Loucy (cell line): ENCODE data around the gene TMEM258.

ENCODE experiments used
- H2AFZ ChIP-seq: fragments of 200-600 bp; sonication (generic); 2 replicates; pipeline ENCODE4 v1.6.0; 2016; ENCODE audit warnings: antibody characterized with exemption, mild to moderate bottlenecking, low read length, moderate library complexity
- H3F3A ChIP-seq: fragments of 200-600 bp; 2 replicates; pipeline ENCODE4 v1.6.0; 2016; ENCODE audit warnings: antibody characterized with exemption, low read depth, mild to moderate bottlenecking
- H3K27me3 ChIP-seq: fragments of 200-600 bp; sonication (generic); 2 replicates; pipeline ENCODE4 v1.6.1; 2014; ENCODE audit warnings: low read length, mild to moderate bottlenecking; ENCODE audit not compliant: insufficient read depth, poor library complexity, severe bottlenecking
- H3K36me3 ChIP-seq: fragments of 200-600 bp; sonication (generic); 2 replicates; pipeline ENCODE4 v1.6.1; 2016; ENCODE audit warnings: low read length; ENCODE audit not compliant: insufficient read depth
- H3K4me1 ChIP-seq: fragments of 200-600 bp; sonication (generic); 2 replicates; pipeline ENCODE4 v1.5.1; 2014; ENCODE audit warnings: low read length, mild to moderate bottlenecking; ENCODE audit not compliant: insufficient read depth, poor library complexity, severe bottlenecking
- H3K4me2 ChIP-seq: fragments of 200-600 bp; sonication (generic); 2 replicates; pipeline ENCODE4 v1.6.0; 2014; ENCODE audit warnings: antibody characterized with exemption, low read length, low read depth, mild to moderate bottlenecking; ENCODE audit not compliant: poor library complexity, severe bottlenecking
- H3K4me3 ChIP-seq: fragments of 200-600 bp; sonication (generic); 2 replicates; pipeline ENCODE4 v1.5.1; 2014; ENCODE audit warnings: low read length, mild to moderate bottlenecking, mixed read lengths; ENCODE audit not compliant: poor library complexity, severe bottlenecking
- H3K79me2 ChIP-seq: fragments of 200-600 bp; sonication (generic); 2 replicates; pipeline ENCODE4 v1.6.1; 2014; ENCODE audit warnings: low read length; ENCODE audit not compliant: insufficient read depth
- H3K9ac ChIP-seq: fragments of 200-600 bp; sonication (generic); 2 replicates; pipeline ENCODE4 v1.6.0; 2014; ENCODE audit warnings: mild to moderate bottlenecking, low read depth, low read length, moderate library complexity; ENCODE audit not compliant: poor library complexity, severe bottlenecking
- H3K9me2 ChIP-seq: fragments of 200-600 bp; sonication (generic); replicated peaks from 2 replicates; pipeline ENCODE4 v1.6.1; 2016; ENCODE audit warnings: low read depth, low read length, mixed read lengths
- H3K9me3 ChIP-seq: fragments of 200-600 bp; sonication (generic); 2 replicates; pipeline ENCODE4 v1.6.1; 2014; ENCODE audit warnings: mild to moderate bottlenecking, antibody characterized with exemption, low read length, low read depth; ENCODE audit not compliant: insufficient read depth
- H4K20me1 ChIP-seq: fragments of 200-600 bp; sonication (generic); 2 replicates; pipeline ENCODE4 v1.6.0; 2014; ENCODE audit warnings: antibody characterized with exemption, low read length, mild to moderate bottlenecking; ENCODE audit not compliant: insufficient read depth, poor library complexity, severe bottlenecking
- EZH2phosphoT487 ChIP-seq: fragments of 200-600 bp; IDR thresholded peaks from 2 replicates; pipeline ENCODE4 v1.6.1; 2018; ENCODE audit warnings: antibody characterized with exemption, mild to moderate bottlenecking, moderate library complexity, borderline replicate concordance
- TF ChIP-seq, protein P1 (sequence below): fragments of 200-600 bp; sonication (generic); conservative IDR thresholded peaks from 2 replicates; pipeline ENCODE4 v1.5.1; 2014; ENCODE audit warnings: mild to moderate bottlenecking, antibody characterized with exemption, low read length

The TMEM258 gene

GRCh38 chr11:61839742-61840141, 47.3 kb upstream of the TMEM258 start:
- TF ChIP-seq, protein P1, sequence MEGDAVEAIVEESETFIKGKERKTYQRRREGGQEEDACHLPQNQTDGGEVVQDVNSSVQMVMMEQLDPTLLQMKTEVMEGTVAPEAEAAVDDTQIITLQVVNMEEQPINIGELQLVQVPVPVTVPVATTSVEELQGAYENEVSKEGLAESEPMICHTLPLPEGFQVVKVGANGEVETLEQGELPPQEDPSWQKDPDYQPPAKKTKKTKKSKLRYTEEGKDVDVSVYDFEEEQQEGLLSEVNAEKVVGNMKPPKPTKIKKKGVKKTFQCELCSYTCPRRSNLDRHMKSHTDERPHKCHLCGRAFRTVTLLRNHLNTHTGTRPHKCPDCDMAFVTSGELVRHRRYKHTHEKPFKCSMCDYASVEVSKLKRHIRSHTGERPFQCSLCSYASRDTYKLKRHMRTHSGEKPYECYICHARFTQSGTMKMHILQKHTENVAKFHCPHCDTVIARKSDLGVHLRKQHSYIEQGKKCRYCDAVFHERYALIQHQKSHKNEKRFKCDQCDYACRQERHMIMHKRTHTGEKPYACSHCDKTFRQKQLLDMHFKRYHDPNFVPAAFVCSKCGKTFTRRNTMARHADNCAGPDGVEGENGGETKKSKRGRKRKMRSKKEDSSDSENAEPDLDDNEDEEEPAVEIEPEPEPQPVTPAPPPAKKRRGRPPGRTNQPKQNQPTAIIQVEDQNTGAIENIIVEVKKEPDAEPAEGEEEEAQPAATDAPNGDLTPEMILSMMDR: no peak
- no peak for TF ChIP-seq EZH2phosphoT487
- Histone ChIP-seq H3K9me2 (no peaks in the 10 kb centered on the region), H3K9ac (no peak overlapping the region), H2AFZ (no peak overlapping the region), H4K20me1 (peaks cover 13% of the 10 kb centered on the region), H3F3A (peaks cover 9% of the 10 kb centered on the region), H3K27me3 (no peaks in the 10 kb centered on the region), H3K4me2 (no peak overlapping the region), H3K9me3 (no peaks in the 10 kb centered on the region), H3K4me1 (peaks cover 28% of the 10 kb centered on the region), H3K79me2 (peaks cover 62% of the 10 kb centered on the region), H3K36me3 (peaks cover 61% of the 10 kb centered on the region; the same call in 1 of the 2 replicates), H3K4me3 (no peak overlapping the region)

GRCh38 chr11:61838921-61839320, 46.5 kb upstream of the TMEM258 start:
- Histone ChIP-seq H3K4me3 (no peak overlapping the region), H4K20me1 (peaks cover 13% of the 10 kb centered on the region), H3F3A (peaks cover 14% of the 10 kb centered on the region), H3K79me2 (peaks cover 64% of the 10 kb centered on the region), H3K9ac (no peak overlapping the region), H3K27me3 (no peaks in the 10 kb centered on the region), H2AFZ (no peak overlapping the region), H3K4me2 (no peak overlapping the region), H3K36me3 (peaks cover 58% of the 10 kb centered on the region; the same call in 1 of the 2 replicates), H3K9me2 (no peaks in the 10 kb centered on the region), H3K9me3 (no peaks in the 10 kb centered on the region), H3K4me1 (peaks cover 33% of the 10 kb centered on the region)
- TF ChIP-seq EZH2phosphoT487: no peak
- TF ChIP-seq, protein P1: no peak

- no peak overlapping the region for H3K4me2 ChIP-seq
- peaks cover 37% of the 10 kb centered on the region for H3K4me1 ChIP-seq
- no peaks in the 10 kb centered on the region for H3K27me3 ChIP-seq
- TF ChIP-seq, protein P1: no peak
- TF ChIP-seq EZH2phosphoT487: no peak
- peaks cover 18% of the 10 kb centered on the region for H3F3A ChIP-seq
- peaks cover 13% of the 10 kb centered on the region for H4K20me1 ChIP-seq
- no peak overlapping the region for H2AFZ ChIP-seq
- no peaks in the 10 kb centered on the region for H3K9me2 ChIP-seq
- H3K79me2 ChIP-seq: peaks cover 68% of the 10 kb centered on the region
- H3K9ac ChIP-seq: no peak overlapping the region
- H3K4me3 ChIP-seq: no peak overlapping the region
- no peaks in the 10 kb centered on the region for H3K9me3 ChIP-seq
- H3K36me3 ChIP-seq: peaks cover 55% of the 10 kb centered on the region; the same call in 1 of the 2 replicates
These were observed 46.1 kb upstream of the TMEM258 start for GRCh38 chr11:61838501-61838900.
